Endothelial cell of umbilical vein (primary cell): ENCODE measurements around the gene TNFAIP1. TPM values are rescaled to one million over a fixed set of nuclear protein-coding genes. Genes with fewer than 3 reads are reported as not detected.

Experiments
- BruUV-seq: library from RNA; stranded (reverse); fragments of 400-500 nt; replicated peaks from 2 replicates; lab custom pipeline; 2021; lab: Mats Ljungman, UMichigan
- CTCF ChIA-PET: fragments of 300-600, 350-600 bp; sonication (Branson Sonifier 250); formaldehyde crosslinking; loops from one replicate; lab custom pipeline; 2021; ENCODE audit warnings: antibody characterized with exemption, inconsistent platforms; lab: Charles Lee
- POLR2A ChIA-PET: fragments of 300-600, 350-600 bp; sonication (Branson Sonifier 250); formaldehyde crosslinking; loops from one replicate; lab custom pipeline; 2021; ENCODE audit warnings: antibody characterized with exemption, inconsistent platforms; lab: Charles Lee
- DNase-seq: peaks from one replicate; pipeline ENCODE4 v3.0.0-alpha.2; 2011; ENCODE audit warnings: low read depth, low spot score
- FAIRE-seq: peaks from 2 replicates; lab custom pipeline; 2011; peaks lifted over from hg19 to GRCh38; lab: Jason Lieb, UNC
- H2AFZ ChIP-seq: 2 replicates; pipeline ENCODE4 v1.6.0; 2012; ENCODE audit warnings: low read depth, low read length, control low read depth, inconsistent platforms
- H3K27ac ChIP-seq: 2 replicates; pipeline ENCODE4 v1.5.1; 2011; ENCODE audit warnings: low read depth, mild to moderate bottlenecking, control low read depth, low read length, moderate library complexity; ENCODE audit not compliant: insufficient read depth
- H3K27me3 ChIP-seq, 2 experiments: 2 replicates each; pipeline versions ENCODE4 v1.6.0 to v1.6.1; 2011; ENCODE audit warnings: low read length in 2 of 2, mixed read lengths in 1 of 2; ENCODE audit not compliant: control insufficient read depth in 2 of 2, insufficient read depth in 2 of 2
- H3K36me3 ChIP-seq, 2 experiments: 2 replicates in 1 of 2; 3 replicates in 1 of 2; pipeline ENCODE4 v1.5.1; 2011; ENCODE audit warnings: low read length in 2 of 2, mild to moderate bottlenecking in 1 of 2, moderate library complexity in 1 of 2; ENCODE audit not compliant: control insufficient read depth in 2 of 2, insufficient read depth in 2 of 2; ENCODE audit errors: extremely low read depth in 1 of 2
- H3K4me1 ChIP-seq: 3 replicates; pipeline ENCODE4 v1.5.1; 2011; ENCODE audit warnings: mild to moderate bottlenecking, low read length; ENCODE audit not compliant: control insufficient read depth, insufficient read depth; ENCODE audit errors: extremely low read depth
- H3K4me2 ChIP-seq: 2 replicates; pipeline ENCODE4 v1.6.1; 2011; ENCODE audit warnings: low read length, control low read depth, mixed read lengths; ENCODE audit not compliant: insufficient read depth
- H3K4me3 ChIP-seq, 3 experiments: fragments of 200-600 bp in 1 of 3; sonication (generic), shearing (Covaris generic) in 1 of 3; replicated peaks in 1 of 3; 2 replicates each; pipeline ENCODE4 v1.5.1; 2011 to 2016; ENCODE audit warnings: control low read depth in 3 of 3, low read length in 3 of 3, mild to moderate bottlenecking in 2 of 3, inconsistent platforms in 1 of 3, low read depth in 1 of 3, moderate library complexity in 1 of 3; ENCODE audit not compliant: insufficient read depth in 1 of 3
- H3K79me2 ChIP-seq: 2 replicates; pipeline ENCODE4 v1.6.0; 2012; ENCODE audit warnings: low read length, inconsistent platforms; ENCODE audit not compliant: control insufficient read depth, insufficient read depth
- H3K9ac ChIP-seq: replicated peaks from 2 replicates; pipeline ENCODE3; 2011; ENCODE audit warnings: low read length, control low read depth; ENCODE audit not compliant: insufficient read depth; ENCODE audit errors: extremely low read depth
- H3K9me1 ChIP-seq: replicated peaks from 3 replicates; pipeline ENCODE4 v1.6.0; 2011; ENCODE audit warnings: mild to moderate bottlenecking, low read length; ENCODE audit not compliant: control insufficient read depth, insufficient read depth; ENCODE audit errors: extremely low read depth
- H3K9me3 ChIP-seq: replicated peaks from 2 replicates; pipeline ENCODE4 v1.5.1; 2012; ENCODE audit warnings: low read length, inconsistent platforms; ENCODE audit not compliant: control insufficient read depth, insufficient read depth
- H4K20me1 ChIP-seq: replicated peaks from 2 replicates; pipeline ENCODE3; 2011; ENCODE audit warnings: mild to moderate bottlenecking, low read length; ENCODE audit not compliant: control insufficient read depth, insufficient read depth; ENCODE audit errors: extremely low read depth
- EZH2 ChIP-seq: IDR thresholded peaks from 2 replicates; pipeline ENCODE4 v1.6.1; 2012; ENCODE audit warnings: borderline replicate concordance, low read depth, mild to moderate bottlenecking, moderate library complexity, low read length, inconsistent platforms; ENCODE audit not compliant: severe bottlenecking
- FOS ChIP-seq: IDR thresholded peaks from 2 replicates; pipeline ENCODE4 v1.6.1; 2011; ENCODE audit warnings: mild to moderate bottlenecking, low read length, moderate library complexity, borderline replicate concordance; ENCODE audit not compliant: insufficient read depth
- GATA2 ChIP-seq: IDR thresholded peaks from 2 replicates; pipeline ENCODE4 v1.7.0; 2011; ENCODE audit warnings: low read depth, mild to moderate bottlenecking, moderate library complexity, mixed read lengths, low read length; ENCODE audit not compliant: insufficient read length, insufficient read depth
- JUN ChIP-seq: IDR thresholded peaks from 2 replicates; pipeline ENCODE4 v1.6.1; 2011; ENCODE audit warnings: borderline replicate concordance, low read depth; ENCODE audit not compliant: insufficient read length, insufficient read depth
- MYC ChIP-seq: IDR thresholded peaks from one replicate; pipeline ENCODE4 v1.6.1; 2011; ENCODE audit warnings: mild to moderate bottlenecking, low read depth, low read length
- POLR2A ChIP-seq: IDR thresholded peaks from 2 replicates; pipeline ENCODE4 v1.6.1; 2012; ENCODE audit warnings: low read depth, mild to moderate bottlenecking, control low read depth, low read length
- POLR2AphosphoS5 ChIP-seq: IDR thresholded peaks from 2 replicates; pipeline ENCODE4 v1.6.1; 2012; ENCODE audit warnings: low read depth, mild to moderate bottlenecking, control low read depth, low read length, moderate library complexity; ENCODE audit not compliant: insufficient read depth
- dilution Hi-C: fragments of 300-500 bp; cut with MboI; formaldehyde crosslinking; loops from one replicate; pipeline ENCODE4 v1.15.0; 2019; ENCODE audit warnings: low sequenced_read_pairs; ENCODE audit not compliant: extremely low pct_ligation_motif_present
- intact Hi-C: fragments of 100-400 bp; cut with micrococcal nuclease; formaldehyde crosslinking; loops from one replicate; pipeline ENCODE4 v1.10.0; 2022
- polyA plus RNA-seq, 4 experiments: library from polyadenylated mRNA; depleted of rRNA in 3 of 4; stranded (reverse) in 3 of 4; unstranded in 1 of 4; fragments of >200 nt; gene quantifications; 2 replicates each; pipeline versions ENCODE4 v1.2.1 to v1.2.3, GENCODE V29; 2011 to 2012; ENCODE audit warnings: missing spikeins in 1 of 4
- total RNA-seq: library from RNA; stranded (reverse); gene quantifications from 2 replicates; pipeline ENCODE4 v1.2.3, GENCODE V29; 2021
- TF ChIP-seq, protein P1 (sequence below), 2 donors: IDR thresholded peaks; 1 replicate in 1 of 2; 2 replicates in 1 of 2; pipeline ENCODE4 v1.5.1; 2011; ENCODE audit warnings: low read length in 2 of 2, mild to moderate bottlenecking in 2 of 2, moderate library complexity in 2 of 2, control low read depth in 1 of 2, inconsistent platforms in 1 of 2, low read depth in 1 of 2; ENCODE audit not compliant: insufficient read depth in 1 of 2; ENCODE audit errors: extremely low read depth in 1 of 2
- TF ChIP-seq, protein P2 (sequence below): IDR thresholded peaks from 2 replicates; pipeline ENCODE4 v1.6.1; 2011; ENCODE audit not compliant: insufficient read depth, insufficient read length

The TNFAIP1 gene
- total and polyA plus RNA-seq, 2 donors (not counting 3 experiments of a cell fraction or from before 2014, with no cell fraction given), result 85.7 to 89.6 TPM

DNA sequence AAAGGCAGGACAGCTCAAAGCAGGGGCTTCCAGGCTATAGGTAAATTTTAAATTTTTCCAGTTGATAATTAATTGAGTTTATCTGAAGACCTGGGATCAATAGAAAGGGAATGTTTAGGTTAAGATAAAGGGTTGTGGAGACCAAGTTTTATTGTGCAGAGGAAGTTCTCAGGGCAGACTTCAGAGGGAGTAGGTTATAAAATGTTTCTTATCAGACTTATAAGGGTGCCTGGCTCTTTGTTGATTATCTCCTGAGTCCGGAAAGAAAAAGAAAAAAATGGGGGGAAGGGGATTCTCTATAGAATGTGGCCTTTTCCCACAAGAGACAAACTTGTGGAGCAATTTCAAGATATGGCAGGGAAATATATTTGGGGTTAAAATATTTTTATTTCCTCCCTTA, 54.6 kb downstream of the TNFAIP1 start:
- intact Hi-C loops (no loop called here), dilution Hi-C loops (no loop called here)
- Histone ChIP-seq H3K9me3 (no peaks in the 10 kb centered on the region), H3K27ac (no peak overlapping the region), H3K36me3 (peaks cover 0 to 2% of the 10 kb centered on the region in 2 experiments), H3K4me3 (no peak overlapping the region), H3K9ac (no peak overlapping the region), H4K20me1 (no peaks in the 10 kb centered on the region), H3K27me3 (no peaks in the 10 kb centered on the region), H3K9me1 (no peaks in the 10 kb centered on the region), H3K4me2 (no peak overlapping the region), H2AFZ (no peak overlapping the region), H3K4me1 (peaks cover 4% of the 10 kb centered on the region), H3K79me2 (no peaks in the 10 kb centered on the region)
- FAIRE-seq (no peak), DNase-seq (no peak)
- ChIA-PET CTCF (no interaction called here), POLR2A (no interaction called here)
- BruUV-seq, result no TSS peak
- TF ChIP-seq, protein P1, sequence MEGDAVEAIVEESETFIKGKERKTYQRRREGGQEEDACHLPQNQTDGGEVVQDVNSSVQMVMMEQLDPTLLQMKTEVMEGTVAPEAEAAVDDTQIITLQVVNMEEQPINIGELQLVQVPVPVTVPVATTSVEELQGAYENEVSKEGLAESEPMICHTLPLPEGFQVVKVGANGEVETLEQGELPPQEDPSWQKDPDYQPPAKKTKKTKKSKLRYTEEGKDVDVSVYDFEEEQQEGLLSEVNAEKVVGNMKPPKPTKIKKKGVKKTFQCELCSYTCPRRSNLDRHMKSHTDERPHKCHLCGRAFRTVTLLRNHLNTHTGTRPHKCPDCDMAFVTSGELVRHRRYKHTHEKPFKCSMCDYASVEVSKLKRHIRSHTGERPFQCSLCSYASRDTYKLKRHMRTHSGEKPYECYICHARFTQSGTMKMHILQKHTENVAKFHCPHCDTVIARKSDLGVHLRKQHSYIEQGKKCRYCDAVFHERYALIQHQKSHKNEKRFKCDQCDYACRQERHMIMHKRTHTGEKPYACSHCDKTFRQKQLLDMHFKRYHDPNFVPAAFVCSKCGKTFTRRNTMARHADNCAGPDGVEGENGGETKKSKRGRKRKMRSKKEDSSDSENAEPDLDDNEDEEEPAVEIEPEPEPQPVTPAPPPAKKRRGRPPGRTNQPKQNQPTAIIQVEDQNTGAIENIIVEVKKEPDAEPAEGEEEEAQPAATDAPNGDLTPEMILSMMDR (IDR thresholded peaks at IDR 0.05; ENCODE audit: extremely low read depth in 1 of 2, insufficient read depth in 1 of 2, low read depth in 1 of 2, low read length in 2 of 2), result no peak
- TF ChIP-seq, protein P2, sequence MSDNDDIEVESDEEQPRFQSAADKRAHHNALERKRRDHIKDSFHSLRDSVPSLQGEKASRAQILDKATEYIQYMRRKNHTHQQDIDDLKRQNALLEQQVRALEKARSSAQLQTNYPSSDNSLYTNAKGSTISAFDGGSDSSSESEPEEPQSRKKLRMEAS, result no peak
- TF ChIP-seq FOS (no peak), POLR2AphosphoS5 (no peak), JUN (no peak), GATA2 (no peak), MYC (no peak), POLR2A (no peak), EZH2 (no peak)
